ENCODE measurements around the gene DDX51.

- TF ChIP-seq CTCF (IDR thresholded peaks at IDR 0.05) (no peak), POLR2A (IDR thresholded peaks at IDR 0.05) (no peak)
Measured at GRCh38 chr12:132179431-132180362, 35.6 kb upstream of the DDX51 start.
